ENCODE measurements around the gene TFAP2E. TPM values are rescaled to one million over a fixed set of nuclear protein-coding genes. Genes with fewer than 3 reads are reported as not detected.

TFAP2E gene
- total RNA-seq, 1 donor from 2014 or later = 10.2 TPM

- peaks cover 46 to 83% of the 10 kb centered on the region in 2 donors for H3K36me3 ChIP-seq
- intact Hi-C loops (cut with DNase I) = no loop called here
- no peak overlapping the region for H3K4me3 ChIP-seq
- no peaks in the 10 kb centered on the region for H3K27me3 ChIP-seq
- no peaks in the 10 kb centered on the region for H3K9me3 ChIP-seq
- no peaks in the 10 kb centered on the region for H3K4me1 ChIP-seq
- no peak for DNase-seq (ENCODE audit: low spot score in 2 of 2)
- TF ChIP-seq, protein P1, sequence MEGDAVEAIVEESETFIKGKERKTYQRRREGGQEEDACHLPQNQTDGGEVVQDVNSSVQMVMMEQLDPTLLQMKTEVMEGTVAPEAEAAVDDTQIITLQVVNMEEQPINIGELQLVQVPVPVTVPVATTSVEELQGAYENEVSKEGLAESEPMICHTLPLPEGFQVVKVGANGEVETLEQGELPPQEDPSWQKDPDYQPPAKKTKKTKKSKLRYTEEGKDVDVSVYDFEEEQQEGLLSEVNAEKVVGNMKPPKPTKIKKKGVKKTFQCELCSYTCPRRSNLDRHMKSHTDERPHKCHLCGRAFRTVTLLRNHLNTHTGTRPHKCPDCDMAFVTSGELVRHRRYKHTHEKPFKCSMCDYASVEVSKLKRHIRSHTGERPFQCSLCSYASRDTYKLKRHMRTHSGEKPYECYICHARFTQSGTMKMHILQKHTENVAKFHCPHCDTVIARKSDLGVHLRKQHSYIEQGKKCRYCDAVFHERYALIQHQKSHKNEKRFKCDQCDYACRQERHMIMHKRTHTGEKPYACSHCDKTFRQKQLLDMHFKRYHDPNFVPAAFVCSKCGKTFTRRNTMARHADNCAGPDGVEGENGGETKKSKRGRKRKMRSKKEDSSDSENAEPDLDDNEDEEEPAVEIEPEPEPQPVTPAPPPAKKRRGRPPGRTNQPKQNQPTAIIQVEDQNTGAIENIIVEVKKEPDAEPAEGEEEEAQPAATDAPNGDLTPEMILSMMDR (IDR thresholded peaks at IDR 0.05) = no peak
- H3K27ac ChIP-seq = no peak overlapping the region
Measured at GRCh38 chr1:35605071-35605866, 32.2 kb downstream of the TFAP2E start.

GRCh38 chr1:35605867-35606182 is 32.7 kb downstream of the TFAP2E start:
- no peaks in the 10 kb centered on the region for H3K9me3 ChIP-seq
- H3K36me3 ChIP-seq = peaks cover 47 to 85% of the 10 kb centered on the region in 2 donors
- DNase-seq (ENCODE audit: low spot score in 2 of 2) = no peak
- TF ChIP-seq, protein P1 (IDR thresholded peaks at IDR 0.05) = no peak
- H3K4me3 ChIP-seq = no peak overlapping the region
- H3K4me1 ChIP-seq = no peaks in the 10 kb centered on the region
- H3K27me3 ChIP-seq = no peaks in the 10 kb centered on the region
- intact Hi-C loops (cut with DNase I) = no loop called here
- H3K27ac ChIP-seq = no peak overlapping the region

- TF ChIP-seq, protein P1 (IDR thresholded peaks at IDR 0.05) = no peak
- intact Hi-C loops (cut with DNase I) = no loop called here
Measured at GRCh38 chr1:35611655-35612054, 38.5 kb downstream of the TFAP2E start.

GRCh38 chr1:35615440-35615839 is 42.3 kb downstream of the TFAP2E start:
- Histone ChIP-seq H3K4me1 (no peaks in the 10 kb centered on the region), H3K9me3 (no peaks in the 10 kb centered on the region), H3K27ac (no peak overlapping the region), H3K4me3 (no peak overlapping the region), H3K36me3 (peaks cover 31 to 76% of the 10 kb centered on the region in 2 donors), H3K27me3 (no peaks in the 10 kb centered on the region)
- intact Hi-C loops (cut with DNase I) = no loop called here
- TF ChIP-seq, protein P1 (IDR thresholded peaks at IDR 0.05) = no peak
- DNase-seq (ENCODE audit: low spot score in 2 of 2) = no peak

More at GRCh38 chr1:35611655-35612054, 38.5 kb downstream of the TFAP2E start:
- peaks cover 36 to 84% of the 10 kb centered on the region in 2 donors for H3K36me3 ChIP-seq
- no peak overlapping the region for H3K27ac ChIP-seq
- H3K4me3 ChIP-seq = no peak overlapping the region
- no peaks in the 10 kb centered on the region for H3K27me3 ChIP-seq
- no peaks in the 10 kb centered on the region for H3K4me1 ChIP-seq
- H3K9me3 ChIP-seq = no peaks in the 10 kb centered on the region
- no peak for DNase-seq (ENCODE audit: low spot score in 2 of 2)

DNA sequence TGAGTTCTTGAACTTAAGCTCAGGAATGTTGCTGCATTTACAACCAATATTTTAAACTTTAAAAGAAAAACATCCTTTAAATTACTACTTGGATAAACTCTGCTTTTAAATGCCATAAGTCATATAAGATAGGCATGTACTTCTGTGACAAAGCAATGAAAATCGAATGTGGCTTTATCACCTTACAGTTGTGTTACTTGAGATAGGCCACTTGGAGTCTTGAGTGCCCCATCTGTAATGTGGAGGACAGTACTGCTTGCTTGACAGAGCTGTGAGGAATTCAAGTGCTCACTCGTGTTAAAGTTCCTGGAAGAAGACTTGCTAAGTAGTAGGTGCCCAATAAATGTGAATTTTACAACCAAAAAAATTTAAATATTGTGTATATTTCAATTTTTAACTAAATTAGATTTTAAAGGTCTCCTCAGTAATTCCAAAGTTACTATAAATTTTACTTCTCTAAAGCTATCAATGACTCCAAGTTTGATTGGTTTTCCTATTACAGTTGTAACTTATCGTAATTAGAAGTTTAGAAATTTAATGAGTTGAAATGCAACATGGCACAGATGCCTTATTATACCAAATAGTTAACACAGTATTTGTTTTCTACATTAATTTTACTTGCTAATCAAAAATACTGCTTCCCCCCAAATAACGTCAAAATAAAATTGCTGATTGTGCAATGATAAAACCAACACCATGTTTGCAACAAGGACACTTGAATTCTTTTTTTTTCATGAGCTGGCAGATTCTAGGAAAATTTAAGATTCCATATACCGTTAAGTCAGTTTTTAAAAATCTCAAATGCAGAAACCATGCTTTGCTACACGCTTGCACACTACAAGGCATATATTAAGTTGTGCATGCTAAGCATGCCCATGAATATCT is 46.4 kb downstream of the TFAP2E start:
- intact Hi-C loops (cut with DNase I) = no loop called here
- Histone ChIP-seq H3K27me3 (no peaks in the 10 kb centered on the region), H3K9me3 (no peaks in the 10 kb centered on the region), H3K36me3 (peaks cover 37 to 61% of the 10 kb centered on the region in 2 donors), H3K4me1 (no peaks in the 10 kb centered on the region), H3K27ac (no peak overlapping the region), H3K4me3 (no peak overlapping the region)
- DNase-seq (ENCODE audit: low spot score in 2 of 2) = no peak
- TF ChIP-seq, protein P1 (IDR thresholded peaks at IDR 0.05) = no peak

Measured in ascending aorta (tissue), 2 donors.